22Rv1 (cell line): Measurements from ENCODE around the gene MBOAT2.

Source experiments
- ZFX ChIP-seq: fragments of 450-650 bp; IDR thresholded peaks from 2 replicates; pipeline ENCODE4 v1.6.1; 2017; ENCODE audit warnings: antibody characterized with exemption, borderline replicate concordance
- TF ChIP-seq, protein P1 (sequence below): fragments of 450-650 bp; IDR thresholded peaks from 2 replicates; pipeline ENCODE4 v1.5.1; 2017; ENCODE audit warnings: mild to moderate bottlenecking

- TF ChIP-seq, protein P1, sequence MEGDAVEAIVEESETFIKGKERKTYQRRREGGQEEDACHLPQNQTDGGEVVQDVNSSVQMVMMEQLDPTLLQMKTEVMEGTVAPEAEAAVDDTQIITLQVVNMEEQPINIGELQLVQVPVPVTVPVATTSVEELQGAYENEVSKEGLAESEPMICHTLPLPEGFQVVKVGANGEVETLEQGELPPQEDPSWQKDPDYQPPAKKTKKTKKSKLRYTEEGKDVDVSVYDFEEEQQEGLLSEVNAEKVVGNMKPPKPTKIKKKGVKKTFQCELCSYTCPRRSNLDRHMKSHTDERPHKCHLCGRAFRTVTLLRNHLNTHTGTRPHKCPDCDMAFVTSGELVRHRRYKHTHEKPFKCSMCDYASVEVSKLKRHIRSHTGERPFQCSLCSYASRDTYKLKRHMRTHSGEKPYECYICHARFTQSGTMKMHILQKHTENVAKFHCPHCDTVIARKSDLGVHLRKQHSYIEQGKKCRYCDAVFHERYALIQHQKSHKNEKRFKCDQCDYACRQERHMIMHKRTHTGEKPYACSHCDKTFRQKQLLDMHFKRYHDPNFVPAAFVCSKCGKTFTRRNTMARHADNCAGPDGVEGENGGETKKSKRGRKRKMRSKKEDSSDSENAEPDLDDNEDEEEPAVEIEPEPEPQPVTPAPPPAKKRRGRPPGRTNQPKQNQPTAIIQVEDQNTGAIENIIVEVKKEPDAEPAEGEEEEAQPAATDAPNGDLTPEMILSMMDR, result no peak
- TF ChIP-seq ZFX, result no peak
Measured at GRCh38 chr2:8822218-8822617, 181.3 kb downstream of the MBOAT2 start.
